Right lobe of liver (tissue), 6 donors: ENCODE results near the gene REEP3. TPM values are rescaled to one million over a fixed set of nuclear protein-coding genes. Genes with fewer than 3 reads are reported as not detected.

Experiments used
- ATAC-seq, 4 donors: fragments of 200-7000 bp; cut with Tn5 transposase; one replicate each; pipeline ENCODE4 v1.9.1; 2020; ENCODE audit warnings: mild to moderate bottlenecking in 4 of 4, moderate library complexity in 4 of 4
- DNase-seq, 3 donors: peaks; one replicate each; pipeline ENCODE4 v3.0.0-alpha.2; 2020
- H3K27ac ChIP-seq, 3 donors: fragments of 200-600 bp; one replicate each; pipeline ENCODE4 v1.8.0; 2022
- H3K27me3 ChIP-seq, 2 donors: fragments of 200-600 bp; one replicate each; pipeline ENCODE4 v1.8.0; 2022
- H3K36me3 ChIP-seq, 4 donors: fragments of 200-600 bp; sonication (generic) in 1 of 4; one replicate each; pipeline versions ENCODE4 v1.5.1 to v1.8.0; 2017 to 2022; ENCODE audit warnings: control low read depth in 1 of 4
- H3K4me1 ChIP-seq, 4 donors: fragments of 200-600 bp; sonication (generic) in 1 of 4; one replicate each; pipeline versions ENCODE4 v1.5.1 to v1.8.0; 2017 to 2022; ENCODE audit warnings: control low read depth in 1 of 4
- H3K4me3 ChIP-seq, 3 donors: fragments of 200-600 bp; one replicate each; pipeline ENCODE4 v1.8.0; 2022
- H3K9me3 ChIP-seq, 4 donors: fragments of 200-600 bp; sonication (generic) in 1 of 4; one replicate each; pipeline versions ENCODE4 v1.5.1 to v1.8.0; 2017 to 2022; ENCODE audit warnings: control low read depth in 1 of 4
- CTCF ChIP-seq, 4 donors: fragments of 200-600 bp in 3 of 4; fragments of 450-650 bp in 1 of 4; IDR thresholded peaks; one replicate each; pipeline versions ENCODE4 v1.5.1 to v1.8.0; 2016 to 2022; ENCODE audit warnings: antibody characterized with exemption in 4 of 4, mild to moderate bottlenecking in 2 of 4
- POLR2A ChIP-seq: fragments of 450-650 bp; IDR thresholded peaks from one replicate; pipeline ENCODE4 v1.6.1; 2017; ENCODE audit warnings: antibody characterized with exemption, mild to moderate bottlenecking
- WGBS: methylation state at CpG from one replicate; pipeline ENCODE4 v1.1.6; 2018; ENCODE audit warnings: low coverage, low lambda C conversion rate; ENCODE audit not compliant: insufficient coverage; ENCODE audit errors: missing lambda C conversion rate; 5-methylcytosine and 5-hydroxymethylcytosine counted together
- intact Hi-C, 2 donors: fragments of 100-400 bp; cut with DNase I; formaldehyde crosslinking; loops; one replicate each; pipeline versions ENCODE4 v1.11.2 to v1.14.1; 2022
- total RNA-seq, 6 experiments: library from RNA; depleted of rRNA in 2 of 6; stranded (reverse); fragments of >200 nt in 2 of 6; fragmentation: NEBNext Ultra II Directional in 3 of 6; extraction: Animal tissue kit (Norgen Biotek cat#: 25700) in 3 of 6; gene quantifications; one replicate each; pipeline versions ENCODE4 v1.1.0 to v1.2.4, GENCODE V29; 2016 to 2023
- donor health status: DM: no; HTN: yes; CAD: no.
- donor health status: DM: no; HTN: no; CAD: no.
- donor health status: DM: no; HTN: no; CAD: no.
- donor health status: DM: no; HTN: yes; CAD: no.
- donor health status: DM: no; HTN: yes; CAD: no.

REEP3 gene
- total RNA-seq, 6 experiments from 2014 or later = 21.1 to 38.8 (median 28.0) TPM

GRCh38 chr10:63547628-63548360 is 26.6 kb downstream of the REEP3 start:
- ATAC-seq (no peak), DNase-seq (no peak)
- no peak for TF ChIP-seq POLR2A
- no peak for TF ChIP-seq CTCF (IDR thresholded peaks at IDR 0.05)
- Histone ChIP-seq H3K4me1 (no peaks in the 10 kb centered on the region), H3K4me3 (no peak overlapping the region), H3K36me3 (no peaks in the 10 kb centered on the region), H3K27ac (no peak overlapping the region), H3K27me3 (no peaks in the 10 kb centered on the region), H3K9me3 (no peaks in the 10 kb centered on the region)
- 83% methylated on average over 2 of the region's 2 CpGs for WGBS
- intact Hi-C loops = no loop called here

GRCh38 chr10:63548860-63549259 is 27.7 kb downstream of the REEP3 start:
- Histone ChIP-seq H3K4me1 (no peaks in the 10 kb centered on the region), H3K36me3 (no peaks in the 10 kb centered on the region), H3K27me3 (no peaks in the 10 kb centered on the region), H3K9me3 (no peaks in the 10 kb centered on the region), H3K4me3 (no peak overlapping the region), H3K27ac (no peak overlapping the region)
- intact Hi-C loops = no loop called here
- ATAC-seq = no peak
- TF ChIP-seq CTCF (IDR thresholded peaks at IDR 0.05) (no peak), POLR2A (no peak)
- DNase-seq = no peak

GRCh38 chr10:63549810-63550209 is 28.6 kb downstream of the REEP3 start:
- H3K9me3 ChIP-seq = peaks cover 0 to 2% (median 0%) of the 10 kb centered on the region in 4 donors
- H3K4me1 ChIP-seq = no peaks in the 10 kb centered on the region
- no peaks in the 10 kb centered on the region for H3K27me3 ChIP-seq
- H3K4me3 ChIP-seq = no peak overlapping the region
- no peaks in the 10 kb centered on the region for H3K36me3 ChIP-seq
- H3K27ac ChIP-seq = no peak overlapping the region
- 83% methylated on average over 3 of the region's 3 CpGs for WGBS
- TF ChIP-seq CTCF (IDR thresholded peaks at IDR 0.05) (no peak), POLR2A (no peak)
- no peak for ATAC-seq
- DNase-seq = no peak
- intact Hi-C loops = no loop called here

- TF ChIP-seq POLR2A = no peak
- no peak for TF ChIP-seq CTCF (IDR thresholded peaks at IDR 0.05)
- no peak for ATAC-seq
- Histone ChIP-seq H3K27me3 (no peaks in the 10 kb centered on the region), H3K4me1 (peaks cover 0 to 7% (median 0%) of the 10 kb centered on the region in 4 donors), H3K36me3 (no peaks in the 10 kb centered on the region), H3K9me3 (peaks cover 0 to 2% (median 0%) of the 10 kb centered on the region in 4 donors), H3K27ac (no peak overlapping the region), H3K4me3 (no peak overlapping the region)
- intact Hi-C loops = no loop called here
- WGBS = 86% methylated on average over 4 of the region's 4 CpGs
- no peak for DNase-seq
These were observed 31.8 kb downstream of the REEP3 start for GRCh38 chr10:63553031-63553430.
